GM23338 (cell line): ENCODE measurements around the gene MAGI3. TPM values are rescaled to one million over a fixed set of nuclear protein-coding genes. Genes with fewer than 3 reads are reported as not detected.

Experiments used
- ATAC-seq: fragments of 200-7000 bp; cut with Tn5 transposase; 3 replicates; pipeline ENCODE4 v1.9.1; 2020
- DNase-seq: peaks from one replicate; pipeline ENCODE4 v3.0.0-alpha.2; 2015; ENCODE audit warnings: low spot score
- H2AFZ ChIP-seq: fragments of 200-600 bp; sonication (generic); 2 replicates; pipeline ENCODE4 v1.8.0; 2016; ENCODE audit warnings: antibody characterized with exemption, mild to moderate bottlenecking, moderate library complexity
- H3F3A ChIP-seq: fragments of 200-600 bp; sonication (generic); replicated peaks from 2 replicates; pipeline ENCODE4 v1.8.0; 2017; ENCODE audit warnings: antibody characterized with exemption, mixed run types, low read depth
- H3K27ac ChIP-seq: fragments of 200-600 bp; sonication (generic); 2 replicates; pipeline ENCODE4 v1.6.1; 2016; ENCODE audit warnings: low read depth
- H3K27me3 ChIP-seq: fragments of 200-600 bp; sonication (generic); 2 replicates; pipeline ENCODE4 v1.8.0; 2016; ENCODE audit warnings: mild to moderate bottlenecking, mixed run types, moderate library complexity; ENCODE audit not compliant: insufficient read depth
- H3K36me3 ChIP-seq: fragments of 200-600 bp; sonication (generic); 2 replicates; pipeline ENCODE4 v1.8.0; 2016; ENCODE audit warnings: mild to moderate bottlenecking; ENCODE audit not compliant: insufficient read depth
- H3K4me1 ChIP-seq: fragments of 200-600 bp; sonication (generic); 2 replicates; pipeline ENCODE4 v1.8.0; 2016; ENCODE audit warnings: mild to moderate bottlenecking, moderate library complexity; ENCODE audit not compliant: insufficient read depth
- H3K4me2 ChIP-seq: fragments of 200-600 bp; sonication (generic); 2 replicates; pipeline ENCODE4 v1.7.1; 2017; ENCODE audit warnings: mixed run types
- H3K4me3 ChIP-seq: fragments of 200-600 bp; sonication (generic); 2 replicates; pipeline ENCODE4 v1.6.1; 2016; ENCODE audit warnings: mixed run types
- H3K79me2 ChIP-seq: fragments of 200-600 bp; sonication (generic); replicated peaks from 2 replicates; pipeline ENCODE4 v1.8.0; 2017; ENCODE audit warnings: mild to moderate bottlenecking; ENCODE audit not compliant: insufficient read depth
- H3K9me2 ChIP-seq: fragments of 200-600 bp; sonication (generic); 2 replicates; pipeline ENCODE4 v1.8.0; 2017; ENCODE audit not compliant: insufficient read depth
- H4K20me1 ChIP-seq: fragments of 200-600 bp; sonication (generic); replicated peaks from 2 replicates; pipeline ENCODE4 v1.8.0; 2017; ENCODE audit warnings: mild to moderate bottlenecking; ENCODE audit not compliant: insufficient read depth
- H3K27ac Mint-ChIP-seq: 2 replicates; pipeline ENCODE4 v1.8.0; 2020; ENCODE audit warnings: inconsistent platforms, mild to moderate bottlenecking, moderate library complexity, mixed read lengths
- H3K27me3 Mint-ChIP-seq: 3 replicates; pipeline ENCODE4 v1.8.0; 2022; ENCODE audit warnings: low read depth, mild to moderate bottlenecking, moderate library complexity, mixed read lengths, inconsistent platforms; ENCODE audit not compliant: insufficient read depth, poor library complexity
- H3K36me3 Mint-ChIP-seq: 3 replicates; pipeline ENCODE4 v1.8.0; 2021; ENCODE audit warnings: low read depth, mild to moderate bottlenecking, inconsistent platforms, moderate library complexity, mixed read lengths
- H3K4me1 Mint-ChIP-seq: 3 replicates; pipeline ENCODE4 v1.8.0; 2020; ENCODE audit warnings: mild to moderate bottlenecking, inconsistent platforms, mixed read lengths
- H3K4me3 Mint-ChIP-seq: 3 replicates; pipeline ENCODE4 v1.8.0; 2021; ENCODE audit warnings: moderate library complexity, mild to moderate bottlenecking, inconsistent platforms, mixed read lengths
- H3K9me3 Mint-ChIP-seq: 3 replicates; pipeline ENCODE4 v1.8.0; 2020; ENCODE audit warnings: moderate library complexity, mild to moderate bottlenecking, inconsistent platforms, mixed read lengths
- CREB1 ChIP-seq: fragments of 250-450 bp; sonication (Bioruptor Pico); IDR thresholded peaks from 2 replicates; pipeline ENCODE4 v1.5.0; 2020; ENCODE audit warnings: low read depth, mild to moderate bottlenecking, moderate library complexity
- CTCF ChIP-seq, 2 experiments: fragments of 200-600 bp in 1 of 2; sonication (generic) in 1 of 2; conservative IDR thresholded peaks; 2 replicates each; pipeline versions ENCODE4 v1.5.1 to v1.6.1; 2016 to 2017; ENCODE audit warnings: antibody characterized with exemption in 2 of 2, low read depth in 2 of 2, mild to moderate bottlenecking in 2 of 2, moderate library complexity in 1 of 2
- EZH2 ChIP-seq: fragments of 200-600 bp; sonication (generic); IDR thresholded peaks from one replicate; pipeline ENCODE4 v1.8.0; 2017; ENCODE audit warnings: antibody characterized with exemption, mild to moderate bottlenecking, low read depth; ENCODE audit not compliant: unreplicated experiment
- EZH2phosphoT487 ChIP-seq: fragments of 200-600 bp; sonication (generic); IDR thresholded peaks from one replicate; pipeline ENCODE4 v1.8.1; 2018; ENCODE audit warnings: antibody characterized with exemption; ENCODE audit not compliant: unreplicated experiment
- JUNB ChIP-seq: IDR thresholded peaks from one replicate; pipeline ENCODE4 v1.6.1; 2016; ENCODE audit warnings: antibody characterized with exemption; ENCODE audit not compliant: unreplicated experiment
- NANOG ChIP-seq: IDR thresholded peaks from 2 replicates; pipeline ENCODE4 v1.6.1; 2016; ENCODE audit warnings: antibody characterized with exemption, borderline replicate concordance
- POLR2AphosphoS5 ChIP-seq: IDR thresholded peaks from 2 replicates; pipeline ENCODE4 v1.6.1; 2016; ENCODE audit warnings: antibody characterized with exemption, low read depth
- REST ChIP-seq: IDR thresholded peaks from one replicate; pipeline ENCODE4 v1.6.1; 2018; ENCODE audit warnings: antibody characterized with exemption; ENCODE audit not compliant: unreplicated experiment
- STAT1 ChIP-seq: IDR thresholded peaks from one replicate; pipeline ENCODE4 v1.6.1; 2016; ENCODE audit warnings: antibody characterized with exemption; ENCODE audit not compliant: unreplicated experiment
- ZNF114 ChIP-seq: fragments of 250-450 bp; sonication (Bioruptor Pico); IDR thresholded peaks from 2 replicates; pipeline ENCODE4 v1.5.0; 2020; ENCODE audit warnings: mild to moderate bottlenecking, moderate library complexity
- ZNF331 ChIP-seq: fragments of 250-450 bp; sonication (Bioruptor Pico); IDR thresholded peaks from 2 replicates; pipeline ENCODE4 v1.5.0; 2020; ENCODE audit warnings: low read depth, mild to moderate bottlenecking, moderate library complexity
- ZNF462 ChIP-seq: fragments of 250-450 bp; sonication (Bioruptor Pico); IDR thresholded peaks from 2 replicates; pipeline ENCODE4 v1.5.0; 2020; ENCODE audit warnings: mild to moderate bottlenecking, moderate library complexity
- polyA plus RNA-seq: library from polyadenylated mRNA; unstranded; fragments of >200 nt; fragmentation: Nextera tagmentation; extraction: Ambion mirVana; gene quantifications from 2 replicates; pipeline ENCODE4 v1.2.1, GENCODE V29; 2016
- total RNA-seq: library from RNA; depleted of rRNA; stranded (reverse); fragments of >200 nt; shearing (Covaris generic); gene quantifications from 2 replicates; pipeline ENCODE4 v1.2.3, GENCODE V29; 2014

The MAGI3 gene
- total and polyA plus RNA-seq, 2 experiments from 2014 or later, result 3.9 to 10.0 TPM

GRCh38 chr1:113581323-113581722 lies 191.0 kb downstream of the MAGI3 start:
- no peaks in the 10 kb centered on the region for H3K9me2 ChIP-seq
- H3K4me3 Mint-ChIP-seq, result no peak overlapping the region

More at GRCh38 chr1:113581323-113581722, 191.0 kb downstream of the MAGI3 start:
- Histone ChIP-seq H3K4me3 (no peak overlapping the region), H3K36me3 (no peaks in the 10 kb centered on the region), H2AFZ (no peak overlapping the region), H3K27me3 (no peaks in the 10 kb centered on the region), H3K27ac (no peak overlapping the region), H3K4me1 (0 out of 2 replicates have a peak, but pooled peaks cover 9% of the 10 kb centered on the region), H3K4me2 (no peak overlapping the region), H3K79me2 (no peaks in the 10 kb centered on the region), H4K20me1 (no peaks in the 10 kb centered on the region), H3F3A (no peaks in the 10 kb centered on the region)
- H3K27ac Mint-ChIP-seq, result no peak overlapping the region
- ATAC-seq (no peak), DNase-seq (no peak)
- no peaks in the 10 kb centered on the region for H3K9me3 Mint-ChIP-seq
- no peak for TF ChIP-seq NANOG
- TF ChIP-seq JUNB, result no peak
- no peak for TF ChIP-seq EZH2
- TF ChIP-seq EZH2phosphoT487, result no peak
- no peak for TF ChIP-seq CREB1 (CRISPR knock-in tag)
- TF ChIP-seq CTCF (conservative IDR thresholded peaks at IDR 0.05; ENCODE audit: low read depth in 2 of 2), result no peak
- TF ChIP-seq ZNF331, result no peak
- TF ChIP-seq STAT1, result no peak
- TF ChIP-seq REST, result no peak
- TF ChIP-seq POLR2AphosphoS5, result no peak
- TF ChIP-seq ZNF114 (CRISPR knock-in tag), result no peak
- no peak for TF ChIP-seq ZNF462 (CRISPR knock-in tag)
- H3K36me3 Mint-ChIP-seq, result no peaks in the 10 kb centered on the region
- H3K4me1 Mint-ChIP-seq, result peaks cover 13% of the 10 kb centered on the region
- H3K27me3 Mint-ChIP-seq, result no peaks in the 10 kb centered on the region
